ENCODE results near the gene TGFBR3.

The TGFBR3 gene

GRCh38 chr1:91706140-91706957 lies 179.6 kb downstream of the TGFBR3 start:
- no peak for DNase-seq

GRCh38 chr1:91704746-91705145 lies 181.2 kb downstream of the TGFBR3 start:
- no peak for DNase-seq

- DNase-seq: no peak
Observed at GRCh38 chr1:91703095-91703494, 182.9 kb downstream of the TGFBR3 start.

GRCh38 chr1:91701472-91701869 lies 184.5 kb downstream of the TGFBR3 start:
- DNase-seq: no peak

GRCh38 chr1:91700771-91701471 lies 185.0 kb downstream of the TGFBR3 start:
- no peak for DNase-seq

- DNase-seq: no peak
Observed at GRCh38 chr1:91700332-91700731, 185.6 kb downstream of the TGFBR3 start.

- DNase-seq: no peak
Observed at GRCh38 chr1:91699339-91699974, 186.5 kb downstream of the TGFBR3 start.

GRCh38 chr1:91697861-91698260 lies 188.1 kb downstream of the TGFBR3 start:
- DNase-seq: no peak

GRCh38 chr1:91697416-91697815 lies 188.5 kb downstream of the TGFBR3 start:
- DNase-seq: no peak

- DNase-seq: no peak
Observed at GRCh38 chr1:91696321-91696720, 189.6 kb downstream of the TGFBR3 start.

GRCh38 chr1:91693557-91693956 lies 192.4 kb downstream of the TGFBR3 start:
- DNase-seq: no peak

- DNase-seq: no peak
Observed at GRCh38 chr1:91691525-91691924, 194.4 kb downstream of the TGFBR3 start.

GRCh38 chr1:91689641-91690481 lies 196.1 kb downstream of the TGFBR3 start:
- no peak for DNase-seq

GRCh38 chr1:91687452-91687851 lies 198.5 kb downstream of the TGFBR3 start:
- DNase-seq: no peak

- no peak for DNase-seq
Observed at GRCh38 chr1:91685994-91686393, 200.0 kb downstream of the TGFBR3 start.

GRCh38 chr1:91684481-91685196 lies 201.3 kb downstream of the TGFBR3 start:
- no peak for DNase-seq

- no peak for DNase-seq
Observed at GRCh38 chr1:91683598-91683951, 202.4 kb downstream of the TGFBR3 start.

- no peak for DNase-seq
Observed at GRCh38 chr1:91682882-91683597, 202.9 kb downstream of the TGFBR3 start.

- no peak for DNase-seq
Observed at GRCh38 chr1:91680556-91681155, 205.3 kb downstream of the TGFBR3 start.

- no peak for DNase-seq
Observed at GRCh38 chr1:91679446-91679845, 206.5 kb downstream of the TGFBR3 start.

- no peak for DNase-seq
Observed at GRCh38 chr1:91676030-91676429, 209.9 kb downstream of the TGFBR3 start.
